Natural killer cell (primary cell): ENCODE data around the gene CFAP99. TPM values are rescaled to one million over a fixed set of nuclear protein-coding genes. Genes with fewer than 3 reads are reported as not detected.

ENCODE experiments used
- ATAC-seq, 3 donors: fragments of 150-1000 bp in 2 of 3; fragments of 200-7000 bp in 1 of 3; cut with Tn5 transposase; 1 replicate in 1 of 3; 2 replicates in 2 of 3; pipeline ENCODE4 v1.10.0; 2021; ENCODE audit warnings: mild to moderate bottlenecking in 2 of 3, moderate library complexity in 2 of 3
- DNase-seq, 2 donors: peaks; one replicate each; pipeline versions ENCODE4 v3.0.0 to v3.0.0-alpha.2; 2013 to 2021; ENCODE audit warnings: mixed read lengths in 1 of 2
- H3K27ac ChIP-seq: one replicate; pipeline ENCODE4 v1.5.1; 2013; ENCODE audit warnings: mild to moderate bottlenecking, low read length
- H3K27me3 ChIP-seq: one replicate; pipeline ENCODE4 v1.6.1; 2013; ENCODE audit warnings: low read length; ENCODE audit not compliant: control insufficient read depth, insufficient read depth
- H3K36me3 ChIP-seq: one replicate; pipeline ENCODE4 v1.6.1; 2013; ENCODE audit warnings: low read length; ENCODE audit not compliant: control insufficient read depth, insufficient read depth
- H3K4me1 ChIP-seq: one replicate; pipeline ENCODE4 v1.6.1; 2013; ENCODE audit warnings: low read length; ENCODE audit not compliant: control insufficient read depth, insufficient read depth
- H3K4me3 ChIP-seq: one replicate; pipeline ENCODE4 v1.5.1; 2013; ENCODE audit warnings: low read length
- H3K9me3 ChIP-seq: one replicate; pipeline ENCODE4 v1.6.1; 2013; ENCODE audit warnings: low read length; ENCODE audit not compliant: control insufficient read depth, insufficient read depth
- H3K27ac Mint-ChIP-seq, 2 donors: one replicate each; pipeline ENCODE4 v1.8.0; 2022; ENCODE audit warnings: mild to moderate bottlenecking in 2 of 2, mixed read lengths in 2 of 2, moderate library complexity in 1 of 2
- H3K27me3 Mint-ChIP-seq, 2 donors: one replicate each; pipeline ENCODE4 v1.8.0; 2022; ENCODE audit warnings: low read depth in 2 of 2, mixed read lengths in 2 of 2
- H3K36me3 Mint-ChIP-seq: one replicate; pipeline ENCODE4 v1.8.0; 2022; ENCODE audit warnings: mixed read lengths
- H3K4me1 Mint-ChIP-seq, 2 donors: one replicate each; pipeline ENCODE4 v1.8.0; 2022; ENCODE audit warnings: mixed read lengths in 2 of 2
- H3K4me3 Mint-ChIP-seq: one replicate; pipeline ENCODE4 v1.8.0; 2022; ENCODE audit warnings: mild to moderate bottlenecking, moderate library complexity, mixed read lengths
- H3K9me3 Mint-ChIP-seq, 2 donors: one replicate each; pipeline ENCODE4 v1.8.0; 2022; ENCODE audit warnings: mixed read lengths in 2 of 2
- WGBS: methylation state at CpG from one replicate; pipeline ENCODE4 v1.1.7; 2013; ENCODE audit warnings: missing lambda C conversion rate; ENCODE audit not compliant: insufficient coverage; 5-methylcytosine and 5-hydroxymethylcytosine counted together
- intact Hi-C: fragments of 100-400 bp; cut with micrococcal nuclease; formaldehyde crosslinking; loops from one replicate; pipeline ENCODE4 v1.14.2; 2022
- total RNA-seq, 4 donors: library from RNA; stranded (reverse); fragments of 120-200 nt in 1 of 4; gene quantifications; one replicate each; pipeline versions ENCODE4 v1.2.3 to v1.2.4, GENCODE V29; 2013 to 2022
- TF ChIP-seq, protein P1 (sequence below): fragments of 200-600 bp; IDR thresholded peaks from one replicate; pipeline ENCODE4 v1.8.0; 2022; ENCODE audit warnings: antibody characterized with exemption

The CFAP99 gene
- total RNA-seq, 3 donors from 2014 or later (not counting 1 experiment from before 2014, with no cell fraction given), result not detected

DNA sequence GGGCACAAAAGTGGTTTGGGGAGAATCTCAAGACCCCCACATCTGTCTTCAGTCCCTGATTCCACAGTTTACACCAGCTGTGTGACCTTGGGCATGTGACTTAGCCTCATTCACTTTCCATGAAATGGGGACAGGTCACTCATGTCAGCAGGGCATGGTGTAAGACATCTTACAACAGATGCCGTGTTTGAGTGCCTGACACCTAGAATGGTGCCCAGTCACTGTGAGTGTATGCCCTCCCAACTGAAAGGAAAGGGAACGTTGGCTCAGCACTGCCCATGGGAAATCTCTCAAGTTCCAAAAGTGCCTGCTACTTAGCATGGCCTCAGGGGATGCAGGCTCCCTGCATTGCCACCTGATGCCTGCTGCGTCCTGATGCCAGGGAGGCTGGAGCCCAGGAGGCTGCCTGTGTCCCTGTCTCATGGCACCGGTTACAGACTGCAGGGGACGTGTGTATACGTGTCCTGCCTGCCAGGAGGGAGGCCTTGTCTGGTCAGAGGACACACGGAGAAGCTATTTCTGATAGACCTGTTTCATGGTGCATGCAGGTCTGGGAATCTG is 82.4 kb downstream of the CFAP99 start:
- Histone ChIP-seq H3K36me3 (peaks cover 60% of the 10 kb centered on the region), H3K27me3 (no peaks in the 10 kb centered on the region), H3K9me3 (no peaks in the 10 kb centered on the region), H3K27ac (no peak overlapping the region), H3K4me3 (no peak overlapping the region), H3K4me1 (no peaks in the 10 kb centered on the region)
- H3K4me1 Mint-ChIP-seq, result peaks cover 16 to 18% of the 10 kb centered on the region in 2 donors
- no peaks in the 10 kb centered on the region for H3K36me3 Mint-ChIP-seq
- peak overlapping the region; percentile 45 to 77 for H3K27ac Mint-ChIP-seq
- DNase-seq (no peak), ATAC-seq (no peak)
- WGBS, result 96% methylated on average over 7 of the region's 7 CpGs
- H3K4me3 Mint-ChIP-seq, result no peak overlapping the region
- TF ChIP-seq, protein P1, sequence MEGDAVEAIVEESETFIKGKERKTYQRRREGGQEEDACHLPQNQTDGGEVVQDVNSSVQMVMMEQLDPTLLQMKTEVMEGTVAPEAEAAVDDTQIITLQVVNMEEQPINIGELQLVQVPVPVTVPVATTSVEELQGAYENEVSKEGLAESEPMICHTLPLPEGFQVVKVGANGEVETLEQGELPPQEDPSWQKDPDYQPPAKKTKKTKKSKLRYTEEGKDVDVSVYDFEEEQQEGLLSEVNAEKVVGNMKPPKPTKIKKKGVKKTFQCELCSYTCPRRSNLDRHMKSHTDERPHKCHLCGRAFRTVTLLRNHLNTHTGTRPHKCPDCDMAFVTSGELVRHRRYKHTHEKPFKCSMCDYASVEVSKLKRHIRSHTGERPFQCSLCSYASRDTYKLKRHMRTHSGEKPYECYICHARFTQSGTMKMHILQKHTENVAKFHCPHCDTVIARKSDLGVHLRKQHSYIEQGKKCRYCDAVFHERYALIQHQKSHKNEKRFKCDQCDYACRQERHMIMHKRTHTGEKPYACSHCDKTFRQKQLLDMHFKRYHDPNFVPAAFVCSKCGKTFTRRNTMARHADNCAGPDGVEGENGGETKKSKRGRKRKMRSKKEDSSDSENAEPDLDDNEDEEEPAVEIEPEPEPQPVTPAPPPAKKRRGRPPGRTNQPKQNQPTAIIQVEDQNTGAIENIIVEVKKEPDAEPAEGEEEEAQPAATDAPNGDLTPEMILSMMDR, result no peak
- H3K9me3 Mint-ChIP-seq, result no peaks in the 10 kb centered on the region
- no peaks in the 10 kb centered on the region for H3K27me3 Mint-ChIP-seq
- intact Hi-C loops, result no loop called here

DNA sequence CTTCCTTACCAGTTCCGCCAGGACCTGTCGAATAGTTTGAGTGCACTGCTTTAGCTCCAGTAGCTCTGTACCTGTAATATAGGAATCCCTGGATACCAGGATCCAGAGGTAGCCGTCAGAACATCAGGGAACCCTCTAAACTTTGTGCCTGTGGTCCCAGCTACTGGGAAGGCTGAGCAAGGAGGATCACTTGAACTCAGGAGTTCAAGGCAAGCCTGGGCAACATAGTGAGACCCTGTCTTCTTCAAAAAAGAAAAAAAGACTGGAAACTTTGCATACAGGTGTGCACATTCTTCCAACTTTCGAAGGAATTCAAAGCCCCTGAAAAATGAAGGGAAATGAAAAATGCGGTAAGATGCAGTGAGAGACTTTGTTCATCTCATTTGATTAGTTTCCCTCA is 85.1 kb downstream of the CFAP99 start:
- Histone ChIP-seq H3K27me3 (no peaks in the 10 kb centered on the region), H3K9me3 (no peaks in the 10 kb centered on the region), H3K27ac (no peak overlapping the region), H3K36me3 (peaks cover 53% of the 10 kb centered on the region), H3K4me1 (no peaks in the 10 kb centered on the region), H3K4me3 (no peak overlapping the region)
- intact Hi-C loops, result no loop called here
- Mint-ChIP-seq H3K27ac (peak overlapping the region; percentile 66), H3K9me3 (no peaks in the 10 kb centered on the region), H3K4me1 (peaks cover 21 to 26% of the 10 kb centered on the region in 2 donors), H3K4me3 (no peak overlapping the region), H3K27me3 (no peaks in the 10 kb centered on the region), H3K36me3 (no peaks in the 10 kb centered on the region)
- TF ChIP-seq, protein P1, result no peak
- 98% methylated on average over 5 of the region's 5 CpGs for WGBS
- no peak for ATAC-seq
- no peak for DNase-seq

DNA sequence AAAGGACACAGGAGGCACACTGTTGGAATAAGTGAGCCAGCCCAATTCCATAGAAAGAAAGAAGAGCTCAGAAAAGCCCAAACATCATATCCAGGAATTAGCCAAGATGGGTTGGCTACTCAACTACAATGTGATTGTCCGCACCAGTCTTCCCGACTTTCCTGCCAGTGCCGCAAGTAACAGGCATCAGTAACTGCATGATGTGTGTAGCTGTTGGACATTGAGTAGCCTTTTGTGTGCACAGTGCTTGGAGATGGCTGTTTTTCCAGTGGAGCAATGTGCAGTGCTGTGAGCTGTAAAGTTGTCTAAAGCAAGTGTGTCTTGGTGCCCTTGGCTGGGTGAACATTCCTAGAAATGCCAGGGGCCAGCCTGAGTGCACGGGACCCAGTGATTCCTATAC is 88.5 kb downstream of the CFAP99 start:
- peaks cover 21% of the 10 kb centered on the region for H3K4me1 ChIP-seq
- intact Hi-C loops, result no loop called here
- H3K27me3 ChIP-seq, result no peaks in the 10 kb centered on the region
- no peak overlapping the region for H3K4me3 Mint-ChIP-seq
- H3K36me3 ChIP-seq, result peaks cover 50% of the 10 kb centered on the region
- no peak for ATAC-seq
- no peaks in the 10 kb centered on the region for H3K9me3 Mint-ChIP-seq
- H3K9me3 ChIP-seq, result no peaks in the 10 kb centered on the region
- TF ChIP-seq, protein P1, result no peak
- H3K36me3 Mint-ChIP-seq, result no peaks in the 10 kb centered on the region
- no peak overlapping the region for H3K4me3 ChIP-seq
- no peaks in the 10 kb centered on the region for H3K27me3 Mint-ChIP-seq
- no peak overlapping the region for H3K27ac ChIP-seq
- DNase-seq, result no peak
- WGBS, result 98% methylated on average over 4 of the region's 4 CpGs
- peak overlapping the region; percentile 36 to 56 for H3K27ac Mint-ChIP-seq
- H3K4me1 Mint-ChIP-seq, result peaks cover 20 to 28% of the 10 kb centered on the region in 2 donors

DNA sequence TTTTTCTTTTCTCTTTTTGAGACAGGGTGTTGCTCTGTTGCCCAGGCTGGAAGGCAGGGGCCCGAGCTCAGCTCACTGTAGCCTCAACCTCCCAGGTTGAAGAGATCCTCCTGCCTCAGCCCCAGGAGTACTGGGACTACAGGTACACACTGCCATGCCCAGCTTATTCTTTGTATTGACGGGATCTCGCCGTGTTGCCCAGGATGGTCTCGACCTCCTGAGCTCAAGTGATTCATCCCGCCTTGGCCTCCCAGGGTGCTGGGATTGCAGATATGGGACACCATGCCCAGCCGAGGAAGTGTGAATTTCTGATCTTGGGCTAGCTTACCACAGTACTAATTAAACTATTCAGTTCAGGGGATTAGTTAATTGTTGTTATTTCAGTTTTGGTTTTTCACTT is 89.1 kb downstream of the CFAP99 start:
- WGBS, result 92% methylated on average over 7 of the region's 7 CpGs
- DNase-seq, result no peak
- H3K4me1 Mint-ChIP-seq, result peaks cover 20 to 28% of the 10 kb centered on the region in 2 donors
- H3K36me3 Mint-ChIP-seq, result no peaks in the 10 kb centered on the region
- intact Hi-C loops, result no loop called here
- H3K9me3 Mint-ChIP-seq, result no peaks in the 10 kb centered on the region
- Histone ChIP-seq H3K4me3 (no peak overlapping the region), H3K9me3 (no peaks in the 10 kb centered on the region), H3K4me1 (peaks cover 24% of the 10 kb centered on the region), H3K27ac (no peak overlapping the region), H3K36me3 (peaks cover 54% of the 10 kb centered on the region), H3K27me3 (no peaks in the 10 kb centered on the region)
- peak overlapping the region; percentile 36 to 71 for H3K27ac Mint-ChIP-seq
- no peak for ATAC-seq
- TF ChIP-seq, protein P1, result no peak
- no peak overlapping the region for H3K4me3 Mint-ChIP-seq
- no peaks in the 10 kb centered on the region for H3K27me3 Mint-ChIP-seq
